Measurements from ENCODE around the gene HPSE2. TPM values are rescaled to one million over a fixed set of nuclear protein-coding genes. Genes with fewer than 3 reads are reported as not detected.
A peak's percentile ranks its signal among the peaks of the same experiment; 100 is the strongest.

HPSE2 gene
- total RNA-seq, 1 donor from 2014 or later, result not detected

DNA sequence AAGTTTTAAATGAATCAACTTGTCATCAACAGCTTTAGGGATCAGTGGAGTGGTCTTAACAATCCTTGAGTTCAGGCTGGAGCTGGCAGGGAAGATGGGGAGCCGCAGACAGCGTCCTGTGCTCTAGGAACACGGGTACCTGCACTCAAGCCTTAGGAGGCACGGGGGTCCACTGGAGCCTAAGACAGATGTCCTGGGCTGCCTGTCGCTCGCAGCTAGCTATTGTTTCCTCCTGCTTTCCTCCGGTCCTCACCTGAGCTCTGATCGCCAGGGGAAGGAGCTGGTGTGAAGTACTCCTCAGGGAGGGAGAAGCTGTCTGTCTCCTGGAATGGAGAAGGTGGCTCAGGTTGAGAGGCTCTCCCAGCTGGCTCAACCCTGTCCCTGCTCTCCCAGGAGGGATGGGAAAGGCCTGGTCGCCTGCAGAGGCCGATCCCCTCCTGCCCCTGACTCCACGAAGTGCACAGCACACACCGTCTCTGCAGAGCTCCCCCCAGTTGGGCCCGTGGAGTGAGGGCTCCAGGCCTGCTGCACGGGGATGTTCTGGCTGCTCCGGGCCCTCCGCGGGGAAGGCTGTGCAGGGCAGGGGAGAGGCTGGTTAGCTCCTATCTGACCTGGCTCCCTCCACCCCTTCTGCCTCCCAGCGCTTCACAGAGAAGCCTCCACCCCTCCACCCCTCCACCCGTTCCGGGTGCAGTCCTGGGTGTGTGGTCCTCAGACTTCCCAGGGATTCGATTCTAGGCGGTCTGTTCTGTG, 806.2 kb downstream of the HPSE2 start:
- TF ChIP-seq, protein P1, sequence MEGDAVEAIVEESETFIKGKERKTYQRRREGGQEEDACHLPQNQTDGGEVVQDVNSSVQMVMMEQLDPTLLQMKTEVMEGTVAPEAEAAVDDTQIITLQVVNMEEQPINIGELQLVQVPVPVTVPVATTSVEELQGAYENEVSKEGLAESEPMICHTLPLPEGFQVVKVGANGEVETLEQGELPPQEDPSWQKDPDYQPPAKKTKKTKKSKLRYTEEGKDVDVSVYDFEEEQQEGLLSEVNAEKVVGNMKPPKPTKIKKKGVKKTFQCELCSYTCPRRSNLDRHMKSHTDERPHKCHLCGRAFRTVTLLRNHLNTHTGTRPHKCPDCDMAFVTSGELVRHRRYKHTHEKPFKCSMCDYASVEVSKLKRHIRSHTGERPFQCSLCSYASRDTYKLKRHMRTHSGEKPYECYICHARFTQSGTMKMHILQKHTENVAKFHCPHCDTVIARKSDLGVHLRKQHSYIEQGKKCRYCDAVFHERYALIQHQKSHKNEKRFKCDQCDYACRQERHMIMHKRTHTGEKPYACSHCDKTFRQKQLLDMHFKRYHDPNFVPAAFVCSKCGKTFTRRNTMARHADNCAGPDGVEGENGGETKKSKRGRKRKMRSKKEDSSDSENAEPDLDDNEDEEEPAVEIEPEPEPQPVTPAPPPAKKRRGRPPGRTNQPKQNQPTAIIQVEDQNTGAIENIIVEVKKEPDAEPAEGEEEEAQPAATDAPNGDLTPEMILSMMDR (IDR thresholded peaks at IDR 0.05), result no peak
- intact Hi-C loops (cut with DNase I), result no loop called here
- Histone ChIP-seq H3K27me3 (no peaks in the 10 kb centered on the region), H3K27ac (no peak overlapping the region), H3K36me3 (peaks cover 70 to 86% of the 10 kb centered on the region in 2 donors), H3K4me3 (no peak overlapping the region), H3K4me1 (no peaks in the 10 kb centered on the region), H3K9me3 (no peaks in the 10 kb centered on the region)
- peak in 1 of 2 donors; percentile 51 for DNase-seq (ENCODE audit: low spot score in 2 of 2)

DNA sequence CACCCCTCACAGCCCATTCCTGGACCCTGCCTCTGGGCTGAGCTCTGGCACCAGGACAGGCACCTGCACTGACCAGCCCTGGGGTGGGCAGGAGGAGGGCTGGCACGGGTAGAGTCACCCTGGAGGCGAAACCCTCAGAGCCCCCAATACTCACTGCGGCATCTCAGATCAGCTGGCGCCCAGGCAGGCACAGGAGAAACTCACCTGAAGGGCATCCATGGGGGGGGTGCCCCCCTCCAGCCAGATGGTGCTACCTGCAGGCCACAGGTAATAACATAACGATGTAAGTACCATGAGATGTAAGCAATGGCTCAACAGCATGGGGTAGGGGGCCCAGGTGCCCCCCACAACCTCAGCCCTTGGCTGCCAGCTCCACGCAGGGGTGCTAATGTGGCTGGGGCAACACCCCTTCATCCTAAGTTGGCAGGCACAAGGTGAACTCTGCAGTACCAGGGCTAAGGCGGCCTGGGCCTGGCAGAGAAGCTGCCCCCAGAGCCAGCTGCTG, 808.6 kb downstream of the HPSE2 start:
- H3K4me3 ChIP-seq, result no peak overlapping the region
- no peak overlapping the region for H3K27ac ChIP-seq
- TF ChIP-seq, protein P1 (IDR thresholded peaks at IDR 0.05), result no peak
- DNase-seq (ENCODE audit: low spot score in 2 of 2), result peak in 1 of 2 donors; percentile 59
- H3K4me1 ChIP-seq, result no peaks in the 10 kb centered on the region
- H3K9me3 ChIP-seq, result no peaks in the 10 kb centered on the region
- H3K27me3 ChIP-seq, result no peaks in the 10 kb centered on the region
- intact Hi-C loops (cut with DNase I), result no loop called here
- peaks cover 51 to 84% of the 10 kb centered on the region in 2 donors for H3K36me3 ChIP-seq

DNA sequence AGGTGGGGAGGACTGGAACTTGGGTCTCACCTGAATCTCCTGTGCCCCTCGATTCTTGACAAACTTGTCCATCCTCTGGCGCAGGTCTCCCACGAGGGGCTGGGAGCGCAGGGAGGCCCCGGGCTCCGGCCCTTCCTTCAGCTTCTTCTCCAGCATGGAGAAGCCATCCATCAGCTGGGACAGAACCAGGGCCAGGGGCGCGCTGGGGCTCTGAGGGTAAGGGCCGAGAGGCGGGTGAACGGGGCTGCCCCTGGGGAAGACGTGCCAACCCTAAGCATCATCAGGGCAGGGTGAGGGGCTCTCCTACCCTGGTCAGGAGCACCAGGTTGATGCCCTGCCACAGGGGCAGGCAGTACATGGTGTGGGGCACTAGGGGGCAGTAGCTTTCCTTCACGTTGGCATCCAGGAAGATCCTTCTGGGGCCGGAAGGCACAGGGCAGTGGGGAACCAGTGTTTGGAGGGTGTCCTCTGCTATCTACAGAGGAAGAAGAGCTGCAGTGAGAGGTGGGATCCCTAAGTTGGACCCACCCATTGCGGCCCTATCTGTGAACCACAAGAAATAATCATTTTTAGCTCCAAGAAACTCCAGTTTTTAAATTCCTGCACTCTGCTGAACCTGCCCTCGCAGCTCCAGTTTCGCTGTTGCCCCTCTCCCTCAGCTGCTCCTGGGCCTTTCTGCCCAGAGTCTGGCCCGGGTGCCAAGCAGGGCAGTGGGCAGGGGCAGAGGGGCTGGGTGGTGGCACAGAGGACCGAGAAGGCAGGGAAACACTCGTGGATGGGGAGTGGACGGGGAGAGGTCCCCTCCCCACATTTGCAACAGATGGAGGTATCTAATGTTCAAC, 809.9 kb downstream of the HPSE2 start:
- Histone ChIP-seq H3K4me3 (no peak overlapping the region), H3K27me3 (no peaks in the 10 kb centered on the region), H3K9me3 (no peaks in the 10 kb centered on the region), H3K4me1 (no peaks in the 10 kb centered on the region), H3K36me3 (peaks cover 42 to 80% of the 10 kb centered on the region in 2 donors), H3K27ac (no peak overlapping the region)
- intact Hi-C loops (cut with DNase I), result no loop called here
- peak in 1 of 2 donors; percentile 63 for DNase-seq (ENCODE audit: low spot score in 2 of 2)
- TF ChIP-seq, protein P1 (IDR thresholded peaks at IDR 0.05), result peak; percentile 20 to 61 (median 60)

DNA sequence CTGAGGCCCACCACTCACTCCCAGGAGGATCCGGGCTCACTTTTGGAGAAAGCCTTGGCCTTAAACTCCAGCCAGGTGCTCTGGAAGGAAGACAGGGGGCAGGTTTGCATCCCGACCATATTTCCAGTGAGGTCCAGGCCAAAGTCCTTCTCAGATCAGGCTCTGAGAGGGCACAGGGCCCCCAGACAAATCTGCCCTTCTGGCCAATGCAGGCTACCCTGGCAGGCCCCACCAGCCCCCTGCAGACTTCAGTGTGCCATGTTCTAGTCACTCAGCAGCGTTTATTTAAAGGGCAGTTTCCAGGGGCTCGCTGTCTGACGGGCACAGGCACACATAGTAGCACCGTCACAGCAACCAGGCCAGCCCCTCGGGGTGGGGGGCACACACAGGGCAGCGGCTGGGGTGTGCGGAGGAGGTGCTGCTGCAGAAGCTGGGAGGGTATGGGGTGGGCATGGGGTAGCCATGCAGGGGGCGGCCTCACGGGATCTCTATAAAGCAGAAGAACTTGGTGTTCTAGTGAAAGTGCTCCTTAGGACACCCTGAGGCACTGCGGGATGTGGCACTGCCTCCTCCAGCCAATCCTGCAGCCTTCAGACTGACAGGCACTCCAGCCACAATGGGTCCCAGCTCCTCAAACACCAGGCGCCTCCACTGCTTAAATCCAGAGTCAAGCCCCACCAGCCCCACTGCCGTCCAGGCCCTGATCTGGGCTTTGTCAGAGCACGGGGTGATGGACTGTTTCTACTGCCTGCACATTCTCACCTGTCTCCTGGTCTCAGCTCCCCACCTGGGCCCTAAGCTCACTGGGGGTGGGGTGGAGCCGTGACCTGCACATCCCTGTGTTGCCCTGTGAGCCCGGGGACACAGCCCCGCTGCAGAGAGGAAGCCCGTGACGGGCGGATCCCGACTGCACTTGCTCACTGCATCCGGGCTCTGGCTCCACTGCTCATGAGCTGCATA, 811.1 kb downstream of the HPSE2 start:
- Histone ChIP-seq H3K27ac (no peak overlapping the region), H3K4me1 (no peaks in the 10 kb centered on the region), H3K27me3 (no peaks in the 10 kb centered on the region), H3K36me3 (peaks cover 39 to 79% of the 10 kb centered on the region in 2 donors), H3K9me3 (no peaks in the 10 kb centered on the region), H3K4me3 (no peak overlapping the region)
- intact Hi-C loops (cut with DNase I), result no loop called here
- DNase-seq (ENCODE audit: low spot score in 2 of 2), result peak in 1 of 2 donors; percentile 54
- TF ChIP-seq, protein P1 (IDR thresholded peaks at IDR 0.05), result no peak

DNA sequence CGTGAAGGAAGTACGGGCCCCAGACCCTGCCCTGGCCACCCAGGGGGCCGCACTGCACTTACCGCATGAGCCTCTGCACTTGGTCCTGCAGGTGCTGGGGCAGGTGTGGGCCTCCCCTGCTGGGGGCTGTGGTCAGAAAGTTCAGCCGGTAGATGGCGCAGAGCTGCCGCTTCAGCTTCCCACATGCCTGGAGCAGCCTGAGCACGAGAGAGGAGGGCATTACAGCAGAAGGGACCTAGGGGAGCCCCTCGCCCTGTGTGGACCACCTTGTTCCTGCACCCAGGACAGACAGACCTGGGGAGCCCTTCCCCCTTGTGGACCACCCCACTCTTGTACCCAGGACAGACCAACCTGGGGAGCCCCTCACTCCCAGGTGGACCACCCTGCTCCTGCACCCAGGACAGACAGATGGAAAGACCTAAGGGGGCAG, 811.9 kb downstream of the HPSE2 start:
- H3K9me3 ChIP-seq, result no peaks in the 10 kb centered on the region
- no peak overlapping the region for H3K27ac ChIP-seq
- H3K36me3 ChIP-seq, result peaks cover 44 to 81% of the 10 kb centered on the region in 2 donors
- intact Hi-C loops (cut with DNase I), result no loop called here
- TF ChIP-seq, protein P1 (IDR thresholded peaks at IDR 0.05), result no peak
- H3K27me3 ChIP-seq, result no peaks in the 10 kb centered on the region
- no peak overlapping the region for H3K4me3 ChIP-seq
- no peaks in the 10 kb centered on the region for H3K4me1 ChIP-seq
- peak in 1 of 2 donors; percentile 44 for DNase-seq (ENCODE audit: low spot score in 2 of 2)
